A549 (cell line): Measurements from ENCODE around the gene AFAP1L2. TPM values are rescaled to one million over a fixed set of nuclear protein-coding genes. Genes with fewer than 3 reads are reported as not detected.

Experiments used
- ATAC-seq, 2 experiments: fragments of 200-7000 bp in 1 of 2; fragments of >200 bp in 1 of 2; cut with Nextera tagmentation in 1 of 2; cut with Tn5 transposase in 1 of 2; 3 replicates each; pipeline versions ENCODE4 v1.8.0 to v1.9.1; 2018 to 2020; ENCODE audit warnings: mild to moderate bottlenecking in 1 of 2, moderate library complexity in 1 of 2
- CTCF ChIA-PET: fragments of 300-600 bp; sonication (Branson Sonifier 250); formaldehyde crosslinking; extraction: SDS; loops from one replicate; lab custom pipeline; 2021; ENCODE audit warnings: antibody characterized with exemption, inconsistent platforms; lab: Yijun Ruan, JAX
- POLR2A ChIA-PET: fragments of 350-600 bp; formaldehyde crosslinking; extraction: SDS; loops from one replicate; lab custom pipeline; 2021; ENCODE audit warnings: antibody characterized with exemption, inconsistent platforms; lab: Yijun Ruan, JAX
- DNase-seq, 2 experiments: peaks; one replicate each; pipeline versions ENCODE4 v3.0.0 to v3.0.0-alpha.2; 2011 to 2016; ENCODE audit warnings: low read depth in 1 of 2, low spot score in 1 of 2
- FAIRE-seq: peaks from 2 replicates; lab custom pipeline; 2011; peaks lifted over from hg19 to GRCh38; lab: Jason Lieb, UNC
- H3K27ac ChIP-seq, 2 experiments: fragments of >200 bp; sonication (Bioruptor Twin); formaldehyde crosslinking; 3 replicates each; pipeline ENCODE4 v1.5.1; 2016 to 2017
- H3K4me1 ChIP-seq: fragments of >200 bp; sonication (Bioruptor Twin); formaldehyde crosslinking; 3 replicates; pipeline ENCODE4 v1.6.1; 2016
- H3K4me2 ChIP-seq: fragments of >200 bp; sonication (Bioruptor Twin); formaldehyde crosslinking; 3 replicates; pipeline ENCODE4 v1.6.1; 2016
- H3K4me3 ChIP-seq: fragments of >200 bp; sonication (Bioruptor Twin); formaldehyde crosslinking; 3 replicates; pipeline ENCODE4 v1.5.1; 2016
- H3K9me3 ChIP-seq: fragments of >200 bp; sonication (Bioruptor Twin); formaldehyde crosslinking; 3 replicates; pipeline ENCODE4 v1.6.1; 2016
- CBX2 ChIP-seq: fragments of 200-600 bp; sonication (generic); IDR thresholded peaks from 2 replicates; pipeline ENCODE4 v1.6.1; 2016; ENCODE audit warnings: low read depth, mild to moderate bottlenecking, borderline replicate concordance
- CHD2 ChIP-seq: fragments of 150-350 bp; IDR thresholded peaks from 2 replicates; pipeline ENCODE4 v1.6.1; 2014; ENCODE audit warnings: low read length; ENCODE audit not compliant: partially characterized antibody
- CTCF ChIP-seq: fragments of >200 bp; sonication (Bioruptor Twin); formaldehyde crosslinking; IDR thresholded peaks from 3 replicates; pipeline ENCODE4 v1.5.1; 2016
- EHMT2 ChIP-seq: fragments of 200-600 bp; sonication (generic); IDR thresholded peaks from 2 replicates; pipeline ENCODE4 v1.6.1; 2016; ENCODE audit warnings: antibody characterized with exemption, low read depth, mild to moderate bottlenecking, moderate library complexity
- FOSL2 ChIP-seq, 2 experiments: fragments of 450-650 bp in 1 of 2; fragments of >200 bp in 1 of 2; sonication (Bioruptor Twin) in 1 of 2; formaldehyde crosslinking; IDR thresholded peaks; 2 replicates each; pipeline versions ENCODE4 v1.5.0 to v1.6.1; 2016 to 2020; ENCODE audit warnings: mild to moderate bottlenecking in 1 of 2, moderate library complexity in 1 of 2
- HES2 ChIP-seq: fragments of >200 bp; sonication (Bioruptor Twin); formaldehyde crosslinking; IDR thresholded peaks from 2 replicates; pipeline ENCODE4 v1.6.1; 2016
- HOXB5 ChIP-seq: fragments of 250-450 bp; sonication (Bioruptor Pico); IDR thresholded peaks from 2 replicates; pipeline ENCODE4 v1.5.0; 2020; ENCODE audit warnings: mild to moderate bottlenecking, moderate library complexity
- KDM1A ChIP-seq: fragments of 200-600 bp; sonication (generic); IDR thresholded peaks from 2 replicates; pipeline ENCODE4 v1.6.1; 2016; ENCODE audit warnings: low read depth, mild to moderate bottlenecking
- MYC ChIP-seq: IDR thresholded peaks from 2 replicates; pipeline ENCODE4 v1.6.1; 2012; ENCODE audit warnings: mild to moderate bottlenecking, inconsistent platforms, low read length, improper control_type of control experiment, borderline replicate concordance
- NFE2L2 ChIP-seq: fragments of 150-350 bp; conservative IDR thresholded peaks from 2 replicates; pipeline ENCODE4 v1.6.1; 2014; ENCODE audit warnings: low read length
- NPAS2 ChIP-seq: fragments of 250-450 bp; sonication (Bioruptor Pico); IDR thresholded peaks from 2 replicates; pipeline ENCODE4 v1.8.0; 2022; ENCODE audit warnings: mild to moderate bottlenecking, moderate library complexity, borderline replicate concordance
- PHF8 ChIP-seq: fragments of 200-600 bp; sonication (generic); IDR thresholded peaks from 2 replicates; pipeline ENCODE4 v1.6.1; 2016; ENCODE audit warnings: low read depth, mild to moderate bottlenecking, antibody characterized with exemption, moderate library complexity, borderline replicate concordance
- POLR2AphosphoS2 ChIP-seq: conservative IDR thresholded peaks from 2 replicates; pipeline ENCODE4 v1.6.1; 2012; ENCODE audit warnings: low read length, improper control_type of control experiment, inconsistent platforms
- RARB ChIP-seq: fragments of 250-450 bp; sonication (Bioruptor Pico); IDR thresholded peaks from 2 replicates; pipeline ENCODE4 v1.8.0; 2021; ENCODE audit warnings: mild to moderate bottlenecking, moderate library complexity
- SMC3 ChIP-seq: fragments of >200 bp; sonication (Bioruptor Twin); formaldehyde crosslinking; IDR thresholded peaks from 3 replicates; pipeline ENCODE4 v1.6.1; 2018; ENCODE audit warnings: inconsistent platforms
- SREBF2 ChIP-seq: fragments of 450-650 bp; IDR thresholded peaks from 2 replicates; pipeline ENCODE4 v1.6.1; 2014; ENCODE audit warnings: mild to moderate bottlenecking, moderate library complexity
- ZC3H11A ChIP-seq: fragments of 450-650 bp; IDR thresholded peaks from 2 replicates; pipeline ENCODE4 v1.6.1; 2014; ENCODE audit warnings: antibody characterized with exemption, mild to moderate bottlenecking
- ZFP36 ChIP-seq: fragments of 450-650 bp; IDR thresholded peaks from 2 replicates; pipeline ENCODE4 v1.6.1; 2014; ENCODE audit warnings: borderline replicate concordance; ENCODE audit not compliant: partially characterized antibody
- WGBS: methylation state at CpG from one replicate; pipeline ENCODE4 v1.1.6; 2017; ENCODE audit errors: missing lambda C conversion rate; 5-methylcytosine and 5-hydroxymethylcytosine counted together
- polyA plus RNA-seq, 4 experiments: library from polyadenylated mRNA; depleted of rRNA in 3 of 4; stranded (reverse); fragments of >200 nt; fragmentation: RNase III in 1 of 4; extraction: RNeasy Plus Mini Kit Qiagen cat#74134 plus additional on column Dnase treatment in 1 of 4; gene quantifications; 2 replicates in 3 of 4; 3 replicates in 1 of 4; pipeline ENCODE4 v1.2.3, GENCODE V29; 2011 to 2017
- TF ChIP-seq, protein P1 (sequence below): fragments of 200-600 bp; sonication (generic); IDR thresholded peaks from 2 replicates; pipeline ENCODE4 v1.6.1; 2016; ENCODE audit warnings: antibody characterized with exemption, mild to moderate bottlenecking, moderate library complexity
- TF ChIP-seq, protein P2 (sequence below): IDR thresholded peaks from 2 replicates; pipeline ENCODE4 v1.6.1; 2012; ENCODE audit warnings: low read depth, borderline replicate concordance

The AFAP1L2 gene
- polyA plus RNA-seq, 2 of the 4 experiments (the other 2 are of a cell fraction): 19.6 to 27.3 TPM

- CTCF ChIA-PET: interaction anchor here (1.0 to 4.9 kb wide), 4 partner anchors 11 to 154 kb away, joined by 3 to 26 read pairs (median 3); no protein-coding TSS in a partner anchor
- 79% methylated on average over 9 of the region's 13 CpGs for WGBS
- no peak overlapping the region for H3K4me3 ChIP-seq
- no peak overlapping the region for H3K27ac ChIP-seq
- no peaks in the 10 kb centered on the region for H3K4me1 ChIP-seq
- POLR2A ChIA-PET: no interaction called here
- no peak for TF ChIP-seq NFE2L2
- TF ChIP-seq RARB (CRISPR knock-in tag): no peak
- no peak for TF ChIP-seq EHMT2
- no peak for TF ChIP-seq NPAS2 (CRISPR knock-in tag)
- TF ChIP-seq, protein P1, sequence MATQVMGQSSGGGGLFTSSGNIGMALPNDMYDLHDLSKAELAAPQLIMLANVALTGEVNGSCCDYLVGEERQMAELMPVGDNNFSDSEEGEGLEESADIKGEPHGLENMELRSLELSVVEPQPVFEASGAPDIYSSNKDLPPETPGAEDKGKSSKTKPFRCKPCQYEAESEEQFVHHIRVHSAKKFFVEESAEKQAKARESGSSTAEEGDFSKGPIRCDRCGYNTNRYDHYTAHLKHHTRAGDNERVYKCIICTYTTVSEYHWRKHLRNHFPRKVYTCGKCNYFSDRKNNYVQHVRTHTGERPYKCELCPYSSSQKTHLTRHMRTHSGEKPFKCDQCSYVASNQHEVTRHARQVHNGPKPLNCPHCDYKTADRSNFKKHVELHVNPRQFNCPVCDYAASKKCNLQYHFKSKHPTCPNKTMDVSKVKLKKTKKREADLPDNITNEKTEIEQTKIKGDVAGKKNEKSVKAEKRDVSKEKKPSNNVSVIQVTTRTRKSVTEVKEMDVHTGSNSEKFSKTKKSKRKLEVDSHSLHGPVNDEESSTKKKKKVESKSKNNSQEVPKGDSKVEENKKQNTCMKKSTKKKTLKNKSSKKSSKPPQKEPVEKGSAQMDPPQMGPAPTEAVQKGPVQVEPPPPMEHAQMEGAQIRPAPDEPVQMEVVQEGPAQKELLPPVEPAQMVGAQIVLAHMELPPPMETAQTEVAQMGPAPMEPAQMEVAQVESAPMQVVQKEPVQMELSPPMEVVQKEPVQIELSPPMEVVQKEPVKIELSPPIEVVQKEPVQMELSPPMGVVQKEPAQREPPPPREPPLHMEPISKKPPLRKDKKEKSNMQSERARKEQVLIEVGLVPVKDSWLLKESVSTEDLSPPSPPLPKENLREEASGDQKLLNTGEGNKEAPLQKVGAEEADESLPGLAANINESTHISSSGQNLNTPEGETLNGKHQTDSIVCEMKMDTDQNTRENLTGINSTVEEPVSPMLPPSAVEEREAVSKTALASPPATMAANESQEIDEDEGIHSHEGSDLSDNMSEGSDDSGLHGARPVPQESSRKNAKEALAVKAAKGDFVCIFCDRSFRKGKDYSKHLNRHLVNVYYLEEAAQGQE: no peak
- no peak for TF ChIP-seq CTCF
- no peak for TF ChIP-seq ZFP36
- TF ChIP-seq CBX2: no peak
- TF ChIP-seq CHD2: no peak
- no peak for TF ChIP-seq PHF8
- TF ChIP-seq POLR2AphosphoS2: no peak
- no peaks in the 10 kb centered on the region for H3K9me3 ChIP-seq
- no peak; a peak in 1 of 6 replicates for ATAC-seq
- no peak for DNase-seq
- no peak for FAIRE-seq
- H3K4me2 ChIP-seq: no peak overlapping the region
Observed at GRCh38 chr10:114284346-114285071, 119.8 kb downstream of the AFAP1L2 start.

GRCh38 chr10:114283535-114284234, 120.6 kb downstream of the AFAP1L2 start:
- Histone ChIP-seq H3K4me2 (no peak overlapping the region), H3K4me1 (no peaks in the 10 kb centered on the region), H3K4me3 (no peak overlapping the region), H3K9me3 (no peaks in the 10 kb centered on the region), H3K27ac (no peak overlapping the region)
- TF ChIP-seq SREBF2 (no peak), HES2 (no peak), KDM1A (no peak), ZC3H11A (no peak), FOSL2 (IDR thresholded peaks at IDR 0.05) (no peak), FOSL2 (CRISPR knock-in tag; IDR thresholded peaks at IDR 0.05) (no peak), HOXB5 (no peak), MYC (no peak), SMC3 (no peak)
- TF ChIP-seq, protein P1: no peak
- TF ChIP-seq, protein P2, sequence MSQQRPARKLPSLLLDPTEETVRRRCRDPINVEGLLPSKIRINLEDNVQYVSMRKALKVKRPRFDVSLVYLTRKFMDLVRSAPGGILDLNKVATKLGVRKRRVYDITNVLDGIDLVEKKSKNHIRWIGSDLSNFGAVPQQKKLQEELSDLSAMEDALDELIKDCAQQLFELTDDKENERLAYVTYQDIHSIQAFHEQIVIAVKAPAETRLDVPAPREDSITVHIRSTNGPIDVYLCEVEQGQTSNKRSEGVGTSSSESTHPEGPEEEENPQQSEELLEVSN: no peak
- 73% methylated on average over 6 of the region's 6 CpGs for whole genome bisulfite sequencing
- POLR2A ChIA-PET: no interaction called here
- CTCF ChIA-PET: interaction anchor here (1.0 to 4.9 kb wide), 3 partner anchors 11 to 153 kb away, joined by 3 to 26 read pairs (median 3); no protein-coding TSS in a partner anchor
- no peak for DNase-seq
- no peak for FAIRE-seq
- no peak for ATAC-seq
